Upper lobe of left lung (tissue), 6 donors: ENCODE data around the gene ATOX1. TPM values are rescaled to one million over a fixed set of nuclear protein-coding genes. Genes with fewer than 3 reads are reported as not detected.

Experiments
- ATAC-seq, 2 donors: fragments of 200-7000 bp; cut with Tn5 transposase; one replicate each; pipeline ENCODE4 v1.9.1; 2022; ENCODE audit warnings: mild to moderate bottlenecking in 2 of 2, moderate library complexity in 2 of 2; ENCODE audit not compliant: low FRiP score in 2 of 2
- DNase-seq, 2 donors: peaks; one replicate each; pipeline ENCODE4 v3.0.0-alpha.2; 2019 to 2020
- H3K27ac ChIP-seq, 4 donors: fragments of 200-600 bp; sonication (generic); one replicate each; pipeline ENCODE4 v1.5.1; 2016 to 2019
- H3K27me3 ChIP-seq, 4 donors: fragments of 200-600 bp; sonication (generic); one replicate each; pipeline ENCODE4 v1.5.1; 2017 to 2019
- H3K36me3 ChIP-seq, 4 donors: fragments of 200-600 bp; sonication (generic); one replicate each; pipeline ENCODE4 v1.5.1; 2016 to 2019
- H3K4me1 ChIP-seq, 4 donors: fragments of 200-600 bp; sonication (generic); one replicate each; pipeline ENCODE4 v1.5.1; 2018 to 2019
- H3K4me3 ChIP-seq, 4 donors: fragments of 200-600 bp; sonication (generic); one replicate each; pipeline ENCODE4 v1.5.1; 2017 to 2019; ENCODE audit warnings: mild to moderate bottlenecking in 2 of 4, moderate library complexity in 1 of 4
- H3K9me3 ChIP-seq, 4 donors: fragments of 200-600 bp; sonication (generic); one replicate each; pipeline ENCODE4 v1.5.1; 2018 to 2019
- EP300 ChIP-seq, 4 donors: sonication (generic); formaldehyde crosslinking; IDR thresholded peaks; one replicate each; pipeline ENCODE4 v1.5.1; 2017; ENCODE audit warnings: antibody characterized with exemption in 4 of 4, control low read depth in 2 of 4
- POLR2A ChIP-seq, 4 donors: fragments of 450-650 bp; IDR thresholded peaks; one replicate each; pipeline ENCODE4 v1.5.1; 2016 to 2017; ENCODE audit warnings: antibody characterized with exemption in 4 of 4, mild to moderate bottlenecking in 2 of 4
- POLR2AphosphoS5 ChIP-seq, 2 donors: sonication (generic); formaldehyde crosslinking; IDR thresholded peaks; one replicate each; pipeline ENCODE4 v1.5.1; 2017; ENCODE audit warnings: antibody characterized with exemption in 2 of 2
- WGBS, 2 donors: methylation state at CpG; one replicate each; pipeline ENCODE4 v1.1.5; 2017 to 2018; 5-methylcytosine and 5-hydroxymethylcytosine counted together
- total RNA-seq, 6 donors: library from RNA; depleted of rRNA in 4 of 6; stranded (reverse); fragments of >200 nt in 4 of 6; gene quantifications; one replicate each; pipeline versions ENCODE4 v1.1.0 to v1.2.1, GENCODE V29; 2016 to 2021
- TF ChIP-seq, protein P1 (sequence below), 6 experiments: fragments of 450-650 bp in 4 of 6; fragments of 200-600 bp in 2 of 6; sonication (generic) in 2 of 6; IDR thresholded peaks; one replicate each; pipeline ENCODE4 v1.5.1; 2016 to 2019; ENCODE audit warnings: antibody characterized with exemption in 6 of 6
- donor health status: DM: no; HTN: no; CAD: no; lungs with moderate emphysema.
- donor health status: DM: no; HTN: yes; CAD: no; lungs with severe emphysema.

ATOX1 gene
- total RNA-seq, 6 donors from 2014 or later = 57.6 to 87.0 (median 66.9) TPM

DNA sequence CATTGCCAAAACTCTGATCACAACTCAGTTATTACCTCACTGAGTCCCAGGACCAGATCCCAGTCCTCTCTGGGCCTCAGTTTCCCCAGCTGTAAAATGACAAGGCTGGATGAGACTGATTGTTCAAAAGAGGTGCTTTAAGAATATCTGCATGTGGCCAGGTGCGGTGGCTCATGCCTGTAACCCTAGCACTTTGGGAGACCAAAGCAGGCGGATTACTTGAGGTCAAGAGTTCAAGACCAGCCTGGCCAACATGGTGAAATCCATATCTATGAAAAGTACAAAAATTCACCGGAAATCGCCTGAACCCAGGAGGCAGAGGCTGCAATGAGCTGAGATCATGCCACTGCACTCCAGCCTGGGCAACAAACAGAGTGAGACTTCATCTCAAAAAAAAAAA, 8.3 kb downstream of the ATOX1 start:
- no peak for TF ChIP-seq EP300 (IDR thresholded peaks at IDR 0.05)
- no peak for TF ChIP-seq POLR2AphosphoS5 (IDR thresholded peaks at IDR 0.05)
- no peak for TF ChIP-seq POLR2A (IDR thresholded peaks at IDR 0.05)
- TF ChIP-seq, protein P1, sequence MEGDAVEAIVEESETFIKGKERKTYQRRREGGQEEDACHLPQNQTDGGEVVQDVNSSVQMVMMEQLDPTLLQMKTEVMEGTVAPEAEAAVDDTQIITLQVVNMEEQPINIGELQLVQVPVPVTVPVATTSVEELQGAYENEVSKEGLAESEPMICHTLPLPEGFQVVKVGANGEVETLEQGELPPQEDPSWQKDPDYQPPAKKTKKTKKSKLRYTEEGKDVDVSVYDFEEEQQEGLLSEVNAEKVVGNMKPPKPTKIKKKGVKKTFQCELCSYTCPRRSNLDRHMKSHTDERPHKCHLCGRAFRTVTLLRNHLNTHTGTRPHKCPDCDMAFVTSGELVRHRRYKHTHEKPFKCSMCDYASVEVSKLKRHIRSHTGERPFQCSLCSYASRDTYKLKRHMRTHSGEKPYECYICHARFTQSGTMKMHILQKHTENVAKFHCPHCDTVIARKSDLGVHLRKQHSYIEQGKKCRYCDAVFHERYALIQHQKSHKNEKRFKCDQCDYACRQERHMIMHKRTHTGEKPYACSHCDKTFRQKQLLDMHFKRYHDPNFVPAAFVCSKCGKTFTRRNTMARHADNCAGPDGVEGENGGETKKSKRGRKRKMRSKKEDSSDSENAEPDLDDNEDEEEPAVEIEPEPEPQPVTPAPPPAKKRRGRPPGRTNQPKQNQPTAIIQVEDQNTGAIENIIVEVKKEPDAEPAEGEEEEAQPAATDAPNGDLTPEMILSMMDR (IDR thresholded peaks at IDR 0.05) = no peak
- peak overlapping the region in 3 of 4 donors; percentile 35 to 49 (median 44) for H3K27ac ChIP-seq
- H3K27me3 ChIP-seq = no peaks in the 10 kb centered on the region
- ATAC-seq = no peak
- DNase-seq = no peak
- no peaks in the 10 kb centered on the region for H3K9me3 ChIP-seq
- H3K4me3 ChIP-seq = no peak overlapping the region
- peaks cover 6 to 21% (median 17%) of the 10 kb centered on the region in 4 donors for H3K4me1 ChIP-seq
- peaks cover 0 to 15% (median 7%) of the 10 kb centered on the region in 4 donors for H3K36me3 ChIP-seq
- 89 to 94% methylated on average over 4 of the region's 4 CpGs for WGBS, 2 donors

DNA sequence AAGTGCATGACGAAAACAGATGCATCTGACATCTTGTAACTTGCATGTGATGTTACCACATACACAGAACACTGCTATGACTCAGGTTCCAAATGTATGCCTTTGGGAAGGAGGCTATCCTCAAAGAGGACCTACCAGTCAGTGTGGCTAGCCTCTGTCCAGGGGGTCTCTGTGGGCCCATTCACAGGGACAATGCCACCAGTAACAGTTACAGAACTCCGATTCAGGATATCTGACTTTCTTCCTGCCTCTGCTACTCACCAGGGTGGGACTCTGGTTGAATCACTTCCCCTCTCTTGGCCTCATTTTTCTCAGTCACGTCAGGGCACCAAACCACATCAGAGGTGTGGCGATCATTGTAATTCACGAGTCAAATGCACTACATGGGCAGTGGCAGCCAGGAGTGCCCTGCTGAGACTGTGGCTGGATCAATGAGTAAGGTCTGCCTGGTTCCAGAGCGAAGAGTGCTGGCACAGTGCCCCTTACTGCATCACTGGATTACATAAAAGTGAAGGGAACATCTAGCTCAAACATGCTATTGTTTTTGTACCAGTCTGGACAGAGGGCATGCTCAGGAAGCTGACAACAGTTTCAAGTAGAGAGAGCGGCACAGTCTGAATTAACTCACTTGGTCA, 13.2 kb downstream of the ATOX1 start:
- H3K27me3 ChIP-seq = no peaks in the 10 kb centered on the region
- peak in 1 of 2 donors; percentile 64 for DNase-seq
- no peaks in the 10 kb centered on the region for H3K9me3 ChIP-seq
- H3K36me3 ChIP-seq = peaks cover 0 to 36% (median 15%) of the 10 kb centered on the region in 4 donors
- H3K4me1 ChIP-seq = peaks cover 19 to 37% (median 22%) of the 10 kb centered on the region in 4 donors
- 51 to 70% methylated on average over 5 to 7 of the region's 7 CpGs for WGBS, 2 donors
- TF ChIP-seq POLR2AphosphoS5 (IDR thresholded peaks at IDR 0.05) = peak in 1 of 2 donors; percentile 57
- TF ChIP-seq EP300 (IDR thresholded peaks at IDR 0.05) = peak in 2 of 4 donors; percentile 7 to 21
- TF ChIP-seq, protein P1 (IDR thresholded peaks at IDR 0.05) = no peak
- peak in 1 of 4 donors; percentile 37 for TF ChIP-seq POLR2A (IDR thresholded peaks at IDR 0.05)
- no peak overlapping the region for H3K4me3 ChIP-seq
- ATAC-seq = peak; percentile 12 to 46
- peak overlapping the region; percentile 64 to 84 (median 70) for H3K27ac ChIP-seq

DNA sequence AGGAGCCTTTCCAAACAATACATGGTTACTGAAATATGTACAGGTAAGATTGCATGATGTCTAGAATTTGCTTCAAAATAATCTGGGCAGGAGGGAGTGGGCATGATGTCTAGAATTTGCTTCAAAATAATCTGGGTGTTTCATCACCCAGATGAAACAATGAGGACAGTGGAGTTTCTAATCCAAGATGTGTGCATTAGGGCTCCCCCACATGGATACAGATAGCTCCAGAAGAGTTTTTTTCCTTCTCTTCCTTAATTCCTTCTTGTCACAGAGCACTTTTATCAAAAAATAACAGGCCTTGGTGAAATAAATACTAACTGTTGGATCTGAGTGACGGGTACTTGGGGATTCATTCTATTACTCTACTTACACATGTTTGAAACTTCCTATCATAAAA, 14.9 kb downstream of the ATOX1 start:
- no peak overlapping the region for H3K4me3 ChIP-seq
- H3K27ac ChIP-seq = peak overlapping the region in 1 of 4 donors; percentile 84
- H3K27me3 ChIP-seq = no peaks in the 10 kb centered on the region
- DNase-seq (no peak), ATAC-seq (no peak)
- 96 to 97% methylated on average over 1 of the region's 1 CpG for WGBS, 2 donors
- H3K36me3 ChIP-seq = peaks cover 0 to 36% (median 15%) of the 10 kb centered on the region in 4 donors
- H3K9me3 ChIP-seq = no peaks in the 10 kb centered on the region
- TF ChIP-seq POLR2A (IDR thresholded peaks at IDR 0.05) = no peak
- no peak for TF ChIP-seq EP300 (IDR thresholded peaks at IDR 0.05)
- TF ChIP-seq, protein P1 (IDR thresholded peaks at IDR 0.05) = no peak
- TF ChIP-seq POLR2AphosphoS5 (IDR thresholded peaks at IDR 0.05) = no peak
- peaks cover 21 to 35% (median 23%) of the 10 kb centered on the region in 4 donors for H3K4me1 ChIP-seq

DNA sequence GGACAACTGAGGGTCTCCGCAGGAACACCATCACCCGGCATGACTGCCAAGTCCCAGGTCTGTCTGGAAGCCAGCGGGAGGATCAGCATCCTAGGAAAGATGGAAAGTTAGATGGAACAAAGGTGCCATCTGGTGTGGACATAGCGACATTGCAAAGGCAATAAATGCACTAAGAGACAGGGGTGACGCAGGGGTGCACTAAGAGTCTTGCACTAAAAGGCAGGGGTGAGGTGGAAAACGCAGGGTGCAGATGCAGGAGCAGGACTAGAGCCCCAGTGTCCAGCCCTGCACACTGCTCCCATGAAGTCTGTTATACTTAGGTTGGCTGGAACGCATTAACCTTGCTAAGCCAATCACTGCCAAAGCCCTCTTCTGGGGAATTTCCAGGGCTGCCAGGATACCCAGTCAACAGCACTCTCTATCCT, 15.5 kb downstream of the ATOX1 start:
- Histone ChIP-seq H3K27me3 (no peaks in the 10 kb centered on the region), H3K27ac (no peak overlapping the region), H3K4me1 (peaks cover 21 to 35% (median 23%) of the 10 kb centered on the region in 4 donors), H3K9me3 (no peaks in the 10 kb centered on the region), H3K36me3 (peaks cover 0 to 36% (median 15%) of the 10 kb centered on the region in 4 donors), H3K4me3 (no peak overlapping the region)
- peak in 1 of 2 donors; percentile 33 for ATAC-seq
- TF ChIP-seq, protein P1 (IDR thresholded peaks at IDR 0.05) = peak in 5 of 6 experiments; percentile 34 to 60 (median 44)
- no peak for TF ChIP-seq EP300 (IDR thresholded peaks at IDR 0.05)
- no peak for DNase-seq
- 62 to 82% methylated on average over 7 of the region's 7 CpGs for WGBS, 2 donors
